Hematopoietic multipotent progenitor cell (in vitro differentiated cells): ENCODE results near the gene CNOT1. TPM values are rescaled to one million over a fixed set of nuclear protein-coding genes. Genes with fewer than 3 reads are reported as not detected.

Source experiments
- DNase-seq, 3 donors: peaks; one replicate each; pipeline ENCODE4 v3.0.0-alpha.2; 2011 to 2015; ENCODE audit warnings: low read depth in 2 of 3, low spot score in 2 of 3
- total RNA-seq: library from RNA; depleted of rRNA; stranded (reverse); fragments of >200 nt; gene quantifications from one replicate; pipeline ENCODE4 v1.2.3, GENCODE V29; 2012

Gene CNOT1
- total RNA-seq, 1 donor, result 233 TPM

DNA sequence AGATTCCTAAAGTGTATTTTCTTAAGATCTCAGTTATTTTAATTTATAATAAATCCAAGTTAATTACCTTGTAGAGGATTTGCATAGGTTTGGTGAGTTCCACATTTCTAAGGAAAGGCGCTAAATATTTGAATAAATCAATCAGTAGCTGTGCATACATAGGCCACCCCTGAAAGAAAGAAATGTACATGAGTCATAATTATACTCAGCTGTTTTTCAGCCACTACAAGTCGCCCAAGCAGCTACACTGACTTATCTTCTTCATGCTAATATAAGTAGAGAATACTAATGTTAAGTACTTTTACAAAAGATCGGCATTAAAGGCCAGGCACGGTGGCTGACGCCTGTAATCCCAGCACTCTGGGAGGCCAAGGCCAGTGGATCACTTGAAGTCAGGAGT is 99.4 kb downstream of the CNOT1 start:
- no peak for DNase-seq

DNA sequence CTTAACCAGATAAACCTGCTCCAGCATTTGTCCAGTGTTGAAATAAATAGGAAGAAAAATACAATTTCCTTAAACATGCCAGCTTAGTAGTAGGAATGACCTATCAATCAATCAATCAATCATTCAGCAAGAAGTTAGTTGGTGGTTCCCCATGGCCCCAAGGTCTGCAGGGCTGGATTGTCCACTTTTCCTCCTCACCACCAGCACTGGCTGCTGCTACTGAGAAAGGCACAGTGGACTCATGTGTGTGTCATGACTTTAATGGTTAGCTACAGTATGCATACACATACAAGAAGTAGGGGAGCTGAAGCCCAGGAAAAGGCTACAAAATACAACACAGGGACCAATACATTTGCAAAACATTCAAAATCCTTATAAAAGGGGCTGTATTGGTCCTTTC is 109.9 kb downstream of the CNOT1 start:
- DNase-seq, result no peak

DNA sequence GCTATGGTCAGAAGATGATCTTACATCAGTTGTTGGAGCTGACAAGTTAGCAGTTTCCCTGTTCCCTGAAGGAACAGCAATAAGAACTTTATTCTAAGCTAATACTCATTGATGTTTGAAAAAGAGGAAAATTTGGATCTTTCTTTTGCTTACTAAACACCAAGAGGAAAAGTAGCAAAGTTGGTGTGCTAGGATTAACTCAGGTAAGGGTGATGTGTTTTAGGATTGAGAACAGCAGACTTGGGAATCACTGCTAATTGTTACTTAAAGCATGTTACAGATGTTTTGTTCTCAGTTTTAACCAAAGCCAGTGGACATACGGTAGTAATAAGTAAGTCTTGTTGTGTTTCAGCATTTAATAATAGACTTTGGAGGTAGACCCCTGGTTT is 110.7 kb downstream of the CNOT1 start:
- no peak for DNase-seq

DNA sequence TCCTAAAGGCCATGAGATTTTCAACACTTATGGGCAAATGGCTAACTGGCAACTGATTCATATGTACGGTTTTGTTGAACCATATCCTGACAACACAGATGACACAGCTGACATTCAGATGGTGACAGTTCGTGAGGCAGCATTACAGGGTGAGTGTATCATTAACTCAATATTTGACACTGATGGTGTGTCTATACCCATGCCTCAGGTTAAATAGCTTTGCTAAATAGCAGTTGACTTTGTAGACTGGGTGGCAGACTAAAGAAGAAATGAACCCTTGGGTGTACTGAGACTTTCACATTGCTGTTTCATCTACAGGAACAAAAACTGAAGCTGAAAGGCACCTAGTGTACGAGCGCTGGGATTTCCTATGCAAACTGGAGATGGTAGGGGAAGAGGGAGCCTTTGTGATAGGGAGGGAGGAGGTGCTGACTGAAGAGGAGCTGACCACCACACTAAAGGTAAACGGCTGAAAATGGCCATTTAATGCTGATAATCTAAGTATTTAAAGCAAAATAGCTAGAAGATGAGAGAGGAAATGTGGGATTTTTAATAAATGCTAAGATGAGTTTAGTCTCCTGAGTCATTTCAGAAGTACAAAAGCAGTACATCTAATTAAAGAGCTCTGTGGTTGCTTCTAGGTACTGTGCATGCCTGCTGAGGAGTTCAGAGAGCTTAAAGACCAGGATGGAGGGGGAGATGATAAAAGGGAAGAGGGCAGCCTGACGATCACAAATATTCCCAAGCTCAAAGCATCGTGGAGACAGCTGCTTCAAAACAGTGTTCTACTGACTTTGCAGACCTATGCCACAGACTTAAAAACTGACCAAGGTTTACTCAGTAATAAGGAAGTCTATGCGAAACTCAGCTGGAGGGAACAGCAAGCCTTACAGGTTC is 111.3 kb downstream of the CNOT1 start:
- no peak for DNase-seq

DNA sequence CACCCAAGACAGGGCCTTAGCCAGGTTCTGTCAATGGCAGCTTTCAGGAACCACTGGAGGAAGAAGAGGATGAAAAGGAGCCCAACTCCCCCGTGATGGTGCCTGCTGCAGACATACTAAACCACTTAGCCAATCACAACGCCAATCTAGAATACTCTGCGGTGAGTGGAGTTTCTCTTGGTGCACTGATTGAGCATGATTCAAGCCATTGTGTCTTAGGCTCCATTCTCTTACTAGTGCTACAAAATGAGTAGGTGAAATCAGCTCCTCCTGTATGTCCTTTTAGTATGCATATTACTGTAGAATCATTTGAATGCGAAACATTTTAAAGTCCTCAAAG is 112.9 kb downstream of the CNOT1 start:
- no peak for DNase-seq

DNA sequence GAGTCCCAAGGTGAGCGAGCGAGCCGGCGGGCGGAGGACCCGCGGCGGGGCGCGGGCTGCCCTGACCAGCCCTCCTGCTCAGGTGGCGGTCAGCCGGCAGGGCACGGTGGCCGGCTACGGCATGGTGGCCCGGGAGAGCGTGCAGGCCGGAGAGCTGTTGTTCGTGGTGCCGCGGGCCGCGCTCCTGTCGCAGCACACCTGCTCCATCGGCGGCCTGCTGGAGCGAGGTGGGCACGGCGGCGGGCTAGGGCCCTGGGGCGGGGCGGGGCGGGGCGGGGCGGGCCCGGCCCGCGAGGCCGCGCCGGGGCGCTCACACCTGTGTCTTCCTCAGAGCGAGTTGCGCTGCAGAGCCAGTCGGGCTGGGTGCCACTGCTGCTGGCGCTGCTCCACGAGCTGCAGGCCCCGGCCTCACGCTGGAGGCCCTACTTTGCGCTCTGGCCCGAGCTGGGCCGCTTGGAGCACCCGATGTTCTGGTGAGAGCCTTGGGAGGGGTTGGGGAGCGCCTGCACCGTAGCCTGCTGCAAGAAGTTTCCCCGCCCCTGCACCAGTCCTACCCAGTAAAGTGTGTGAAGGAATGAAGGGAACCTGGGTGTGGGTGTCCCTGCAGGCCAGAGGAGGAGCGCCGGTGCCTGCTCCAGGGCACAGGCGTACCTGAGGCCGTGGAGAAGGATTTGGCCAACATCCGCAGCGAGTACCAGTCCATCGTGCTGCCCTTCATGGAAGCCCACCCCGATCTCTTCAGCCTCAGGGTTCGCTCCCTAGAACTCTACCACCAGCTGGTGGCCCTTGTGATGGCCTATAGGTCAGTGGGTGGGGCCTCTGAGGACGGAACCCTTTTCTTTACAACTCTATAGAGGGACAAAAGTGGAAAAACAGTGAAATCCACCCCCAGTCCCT is 113.5 kb downstream of the CNOT1 start:
- DNase-seq, result peak in 2 of 3 donors; percentile 30 to 34

DNA sequence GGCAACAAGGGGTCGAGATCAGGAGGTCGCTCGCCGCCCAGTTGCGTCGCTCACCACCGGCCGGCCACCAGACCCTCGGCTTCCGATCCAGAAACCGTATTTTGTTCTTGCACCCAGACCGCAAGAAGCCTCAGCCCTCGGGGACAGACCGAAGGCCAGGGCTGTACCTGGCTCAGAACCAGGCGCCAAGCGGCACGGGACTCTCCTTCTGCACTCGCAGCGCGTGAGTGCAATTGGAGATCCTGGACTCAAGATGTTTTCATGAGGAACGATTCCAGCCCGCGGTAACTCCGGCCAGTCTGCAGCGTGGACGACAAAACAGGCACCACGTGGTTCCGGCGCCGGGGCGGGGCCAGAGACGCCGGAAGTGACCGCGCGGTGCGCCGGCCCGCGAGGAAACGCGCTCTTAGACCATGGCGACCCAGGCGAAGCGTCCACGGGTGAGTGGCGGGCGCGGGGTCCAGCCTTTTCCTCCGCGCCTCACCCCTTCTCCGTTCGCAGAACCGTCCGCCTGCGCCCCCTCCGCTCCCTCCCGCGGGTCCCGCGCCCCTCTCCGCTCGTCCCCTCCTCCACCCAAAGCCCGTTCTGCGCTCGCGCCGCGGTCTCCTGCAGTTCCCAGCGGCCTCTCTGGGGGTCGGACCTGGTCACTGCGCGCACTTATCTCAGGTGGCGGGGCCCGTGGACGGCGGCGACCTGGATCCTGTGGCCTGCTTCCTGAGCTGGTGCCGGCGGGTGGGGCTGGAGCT is 114.3 kb downstream of the CNOT1 start, which contains the start of gene SETD6:
TSS of gene SETD6 (plus strand) at position 393 of the 746 bp plus-strand sequence. CDS start at position 414, 21 bp downstream.
- DNase-seq, result peak; percentile 44 to 77 (median 75)

DNA sequence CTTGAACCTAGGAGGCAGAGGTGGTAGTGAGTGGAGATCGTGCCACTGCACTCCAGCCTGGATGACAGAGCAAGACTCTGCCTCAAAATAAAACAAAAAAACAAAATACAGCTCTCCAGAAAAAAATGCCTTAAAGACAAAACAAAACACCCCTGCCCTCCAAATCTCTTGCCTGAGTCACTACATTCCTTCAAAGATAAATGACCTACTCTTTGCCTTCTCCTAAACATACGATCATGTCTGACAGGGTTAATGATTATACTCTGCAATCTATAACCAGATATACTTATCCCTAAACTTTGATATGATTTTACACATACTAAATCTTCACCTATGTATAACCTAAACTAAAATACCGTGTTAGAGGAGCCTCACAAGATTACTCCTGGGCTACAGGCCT is 115.8 kb downstream of the CNOT1 start:
- DNase-seq, result no peak

DNA sequence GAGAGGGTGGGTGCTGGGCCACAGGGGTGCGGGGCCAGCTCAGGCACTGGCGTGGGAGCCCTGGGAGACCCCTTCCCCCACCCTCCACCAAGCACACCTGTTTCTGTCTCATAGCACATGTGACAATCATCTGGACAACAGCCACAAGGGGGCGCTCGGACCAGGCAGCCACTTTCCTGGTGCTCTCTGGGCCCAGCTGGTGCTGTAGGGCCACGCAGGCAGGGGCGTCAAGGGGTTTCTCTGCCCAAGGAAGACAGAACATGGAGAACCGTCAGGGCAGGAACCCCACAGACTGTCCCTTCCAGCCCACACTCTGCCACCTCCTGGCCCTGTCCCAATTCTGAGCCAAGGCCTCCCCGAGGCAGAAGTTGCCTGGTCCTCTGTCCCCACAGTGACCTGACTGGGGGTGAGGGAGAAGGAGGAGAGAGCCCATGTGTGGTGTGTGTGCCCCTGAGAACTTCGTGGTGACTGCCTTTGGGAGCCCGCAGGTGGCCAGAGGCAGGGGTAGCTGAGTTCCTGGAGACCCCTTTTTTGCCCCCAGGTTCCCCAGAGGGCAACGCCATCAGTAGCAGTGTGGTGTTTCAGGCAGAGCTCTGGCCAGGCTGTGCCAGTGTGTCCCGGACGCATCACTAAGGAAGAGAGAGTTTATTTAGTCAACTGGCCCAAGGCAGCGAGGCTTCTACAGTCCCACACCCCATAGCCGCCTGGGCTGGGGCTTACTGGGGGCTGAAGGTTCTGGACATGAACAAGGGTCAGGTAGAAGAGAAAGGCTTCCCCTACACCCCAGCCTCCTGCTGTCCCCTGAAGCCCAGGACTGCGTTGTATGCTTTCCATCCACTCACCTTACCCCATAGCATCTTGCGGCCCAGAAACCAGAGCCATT is 117.5 kb downstream of the CNOT1 start:
- DNase-seq, result peak; percentile 60 to 83 (median 69)

DNA sequence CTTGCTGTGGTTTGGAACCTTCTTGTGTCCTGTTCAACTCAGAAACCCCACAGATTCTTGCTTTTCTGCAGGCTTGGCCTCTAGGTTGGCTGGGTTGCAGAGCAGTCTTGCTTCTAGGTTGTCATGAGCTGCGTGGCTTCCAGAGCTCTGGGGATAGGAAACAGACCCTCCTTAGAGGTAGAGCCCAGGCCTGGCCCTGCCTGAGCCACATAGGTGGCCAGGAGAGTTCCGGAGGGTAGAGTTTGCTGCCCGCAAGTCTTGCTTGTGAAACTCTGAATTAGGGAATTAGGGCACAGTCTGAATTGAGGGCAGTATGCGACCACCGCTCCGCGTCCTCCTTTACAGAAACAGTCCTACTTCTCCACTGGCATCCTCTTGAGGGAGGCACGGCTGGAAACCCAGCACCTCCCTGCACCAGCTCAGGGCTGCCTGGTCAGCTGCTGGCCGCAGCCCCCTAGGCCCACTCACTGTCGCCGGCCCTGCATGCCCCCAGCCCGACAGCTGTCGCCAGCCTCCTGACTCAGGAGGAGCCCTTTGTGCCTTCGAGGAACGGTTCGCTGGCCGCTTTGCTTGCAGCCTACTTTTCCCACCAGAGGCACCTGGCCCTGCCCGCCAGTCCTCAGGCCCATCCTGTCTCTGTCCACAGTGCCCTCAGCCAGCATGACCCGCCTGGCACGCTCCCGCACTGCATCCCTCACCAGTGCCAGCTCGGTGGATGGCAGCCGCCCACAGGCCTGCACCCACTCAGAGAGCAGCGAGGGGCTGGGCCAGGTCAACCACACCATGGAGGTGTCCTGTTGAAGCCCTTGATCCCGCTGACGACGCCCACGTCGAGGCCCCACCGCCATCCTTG is 118.6 kb downstream of the CNOT1 start:
- DNase-seq, result no peak

DNA sequence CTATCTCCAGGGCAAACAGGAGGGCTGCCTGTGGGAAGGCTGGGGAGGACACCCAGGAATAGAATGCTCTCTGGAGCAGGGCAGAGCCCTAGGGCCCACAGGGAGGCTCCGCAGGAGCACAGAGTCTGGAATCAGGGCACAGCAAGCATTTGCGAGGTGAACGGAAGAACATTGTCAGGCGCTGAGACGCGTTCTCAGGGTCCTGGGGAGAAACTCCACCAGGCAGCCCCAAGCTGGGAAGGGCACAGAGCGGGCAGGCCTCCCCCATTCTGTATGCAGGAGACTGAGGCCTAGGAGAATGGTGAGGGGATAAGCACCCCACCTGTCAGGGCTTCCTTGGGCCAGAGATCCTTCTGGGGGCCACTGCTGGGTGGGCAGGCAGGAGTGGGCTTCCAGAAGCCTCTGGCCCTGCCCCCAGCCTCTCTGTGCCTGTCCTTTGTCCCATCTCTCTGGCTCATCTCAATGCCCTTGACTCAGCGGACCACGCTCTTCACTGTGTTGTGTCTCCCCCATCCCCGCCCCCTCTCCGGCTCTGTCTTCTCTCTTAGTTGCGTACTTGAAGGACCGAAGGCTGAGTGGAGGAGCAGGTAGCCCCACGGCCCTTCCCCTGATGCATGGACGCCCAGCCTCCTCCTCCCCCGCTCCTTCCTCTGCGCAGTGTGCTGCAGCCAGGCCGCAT is 119.4 kb downstream of the CNOT1 start:
- DNase-seq, result no peak

DNA sequence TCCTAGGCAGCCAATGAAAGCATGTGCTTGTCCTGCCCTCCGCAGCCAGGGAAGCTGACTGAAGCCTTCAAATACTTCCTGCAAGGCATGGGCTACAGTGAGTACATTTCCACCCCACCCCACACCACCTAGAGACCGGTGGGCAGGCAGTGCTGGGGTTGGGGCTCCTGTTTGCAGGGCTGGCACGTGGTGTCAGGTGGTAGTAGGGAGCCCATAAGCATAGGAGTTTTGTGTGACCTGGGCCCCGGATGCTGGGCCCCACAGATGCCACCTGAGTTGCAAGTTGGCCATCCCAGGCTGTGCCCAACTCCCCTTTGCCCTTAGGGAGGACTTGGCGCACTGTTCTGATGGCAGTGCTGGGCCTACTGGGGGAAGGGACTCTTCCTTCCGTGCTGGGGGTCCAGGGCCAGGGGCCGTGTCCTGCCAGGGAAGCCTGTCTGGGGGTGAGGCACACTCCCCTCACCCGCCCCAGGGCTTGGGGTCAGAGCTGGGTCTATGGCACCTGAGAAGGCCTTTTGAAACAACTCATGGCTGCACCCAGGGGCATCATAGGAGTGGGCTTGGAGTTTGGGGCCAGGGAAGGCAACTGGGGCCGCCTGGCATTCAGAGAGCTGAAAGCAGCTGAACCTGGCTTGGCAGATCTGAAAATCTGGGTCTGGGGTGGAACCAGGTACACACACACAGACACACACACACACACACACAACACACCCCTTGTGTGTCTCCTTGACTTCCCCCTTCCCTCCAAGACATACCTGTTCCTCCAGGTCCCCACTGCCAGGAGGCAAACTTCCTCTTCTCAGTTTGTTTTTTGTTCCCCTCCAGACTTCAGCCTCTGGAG is 120.2 kb downstream of the CNOT1 start:
- no peak for DNase-seq

DNA sequence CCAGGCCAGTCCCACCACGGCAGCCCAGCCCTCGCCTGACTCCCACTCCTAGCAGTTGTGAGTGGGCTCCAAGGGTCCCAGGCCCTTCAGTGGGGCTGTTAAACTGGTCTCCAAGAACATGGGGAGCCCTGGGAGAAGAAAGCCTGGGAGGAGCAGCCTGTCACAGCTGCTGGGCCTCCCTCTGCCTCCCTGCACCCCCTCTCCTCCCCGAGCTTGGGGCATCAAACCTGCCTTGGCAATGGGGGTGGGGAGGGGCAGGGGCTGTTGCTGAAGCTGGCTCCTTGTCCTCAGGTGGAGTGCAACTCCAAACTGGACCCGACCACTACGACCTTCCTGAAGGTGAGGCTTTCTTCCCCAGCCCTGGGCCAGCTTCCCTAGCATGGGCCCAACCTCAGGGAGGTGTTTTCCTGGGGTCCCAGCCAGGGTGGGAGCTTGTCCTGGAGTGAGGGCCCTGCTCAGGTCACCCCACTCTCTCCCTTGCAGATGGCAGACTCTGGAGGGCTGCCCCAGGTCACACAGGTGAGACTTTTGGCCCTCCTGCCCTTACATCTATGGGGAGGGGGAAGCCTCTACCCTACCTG is 120.9 kb downstream of the CNOT1 start:
- DNase-seq, result no peak

DNA sequence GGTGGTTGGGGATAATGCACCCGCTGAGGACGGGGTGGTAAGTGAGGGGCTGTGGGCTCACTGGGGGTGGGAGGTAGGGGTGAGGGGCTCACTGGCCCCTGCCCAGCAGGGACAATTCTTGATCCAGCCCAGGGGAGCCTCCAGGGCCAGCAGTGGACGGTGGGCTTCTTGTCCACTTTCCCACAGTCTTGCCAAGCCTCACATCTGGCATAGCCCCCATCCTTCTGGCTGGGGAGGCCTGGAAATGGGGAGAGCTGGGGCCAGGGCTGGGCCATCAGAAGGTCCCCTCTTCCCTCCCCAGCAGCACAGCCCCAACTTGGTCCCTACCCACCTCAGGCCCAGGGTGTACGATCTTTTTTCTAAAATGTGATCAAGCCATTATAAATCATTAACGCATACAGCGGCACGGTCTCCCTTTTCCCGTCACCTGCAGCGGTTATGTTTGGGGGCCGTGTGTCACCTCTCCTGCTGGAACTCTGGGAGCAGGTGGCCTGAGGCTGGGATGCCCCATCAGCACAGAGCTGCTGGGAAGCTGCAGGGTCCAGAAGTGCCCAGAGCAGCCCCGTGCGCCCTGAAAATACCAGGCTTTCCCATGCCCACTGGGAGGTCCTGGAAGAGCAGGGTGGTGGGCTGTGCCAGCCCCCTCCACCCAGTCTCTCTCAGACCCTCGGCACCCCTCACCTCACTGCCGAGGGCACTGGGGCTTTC is 121.5 kb downstream of the CNOT1 start:
- DNase-seq, result no peak

DNA sequence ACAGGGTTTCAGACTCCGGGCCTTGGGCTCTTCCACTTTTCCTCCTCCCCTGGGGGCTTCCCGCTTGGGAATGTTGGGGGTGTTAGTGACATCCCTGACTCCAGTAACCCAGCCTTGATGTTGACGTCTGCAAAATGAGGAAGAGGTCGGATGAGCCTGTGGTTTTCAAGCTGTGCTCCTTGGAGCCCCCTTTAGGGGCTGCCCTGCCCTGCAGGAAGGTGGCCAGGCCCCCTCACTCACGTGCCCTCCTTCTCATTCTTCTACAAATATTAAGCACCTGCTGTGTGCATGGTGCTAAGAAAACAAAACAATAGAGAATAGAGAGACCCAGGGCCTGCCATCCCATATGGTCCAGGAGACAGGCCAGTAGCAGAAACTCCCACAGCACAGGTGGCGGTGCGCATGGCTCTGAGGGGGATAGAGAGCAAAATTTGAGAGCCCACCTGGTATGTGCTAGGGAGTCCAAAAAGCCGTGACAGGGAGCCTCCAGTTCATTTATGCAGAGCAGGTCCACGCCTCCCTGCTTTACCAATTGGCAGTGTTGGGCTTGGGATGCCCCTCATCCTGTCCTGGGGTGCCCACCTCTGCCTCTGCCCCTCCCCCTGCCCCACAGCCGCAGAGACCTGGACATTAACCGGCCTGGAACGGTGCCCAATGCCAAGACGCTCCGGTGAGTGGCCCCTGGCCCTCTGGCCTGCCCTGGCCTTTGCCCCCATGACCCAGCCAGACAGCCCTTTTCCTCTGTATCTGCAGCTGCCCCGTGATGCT is 122.2 kb downstream of the CNOT1 start:
- DNase-seq, result peak in 2 of 3 donors; percentile 48 to 63
